PC-9 (cell line): ENCODE results near the gene GAK.

Experiments used
- EZH2 ChIP-seq: fragments of 200-600 bp; sonication (generic); IDR thresholded peaks from 2 replicates; pipeline ENCODE4 v1.8.0; 2017; ENCODE audit warnings: antibody characterized with exemption, low read depth
- TF ChIP-seq, protein P1 (sequence below): fragments of 200-600 bp; sonication (generic); conservative IDR thresholded peaks from 2 replicates; pipeline ENCODE4 v1.6.1; 2017; ENCODE audit warnings: mixed run types, antibody characterized with exemption, mild to moderate bottlenecking, moderate library complexity

DNA sequence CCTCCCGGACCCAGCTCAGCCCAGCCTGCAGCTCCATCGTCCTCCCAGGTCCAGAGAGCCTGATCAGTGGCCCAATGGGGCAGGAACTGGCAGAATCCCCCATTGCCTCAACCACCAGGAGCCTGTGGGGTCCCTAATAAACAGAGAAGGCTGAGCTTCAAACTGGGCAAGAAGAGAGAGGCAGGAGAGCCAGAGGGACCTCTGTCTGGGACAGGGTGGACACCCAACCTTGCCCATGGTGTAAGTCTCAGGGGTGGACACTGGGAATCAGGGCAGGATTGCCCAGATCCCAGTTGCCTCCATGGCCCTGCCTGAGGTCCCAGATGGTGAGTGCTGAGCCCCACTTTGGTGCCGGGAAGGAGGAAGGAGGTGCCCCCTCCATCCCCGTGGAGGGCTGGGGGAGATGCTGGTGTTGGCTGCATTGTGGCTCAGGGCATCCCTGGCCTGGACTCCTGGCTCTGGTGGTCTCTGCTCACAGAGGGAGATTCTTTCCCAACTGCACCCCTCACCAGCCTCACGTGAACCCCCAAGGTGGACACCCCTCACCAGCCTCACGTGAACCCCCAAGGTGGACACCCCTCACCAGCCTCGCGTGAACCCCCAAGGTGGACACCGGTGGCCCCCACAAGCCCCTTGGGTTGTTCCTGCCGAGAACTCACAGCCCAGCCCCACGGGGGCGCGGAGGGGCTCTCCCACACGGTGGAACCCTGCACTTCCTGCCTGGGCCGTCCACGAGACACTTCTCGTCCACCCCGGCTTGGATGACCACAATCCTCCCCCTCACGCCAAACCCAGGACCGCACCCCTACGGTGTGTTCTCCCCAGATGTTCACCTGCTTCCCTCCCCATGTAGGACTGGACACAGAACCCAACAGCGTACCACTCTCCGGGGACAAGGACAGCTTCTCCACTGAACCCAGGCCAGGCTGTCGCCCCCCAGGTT lies 111.6 kb downstream of the GAK start:
- TF ChIP-seq EZH2: no peak
- TF ChIP-seq, protein P1, sequence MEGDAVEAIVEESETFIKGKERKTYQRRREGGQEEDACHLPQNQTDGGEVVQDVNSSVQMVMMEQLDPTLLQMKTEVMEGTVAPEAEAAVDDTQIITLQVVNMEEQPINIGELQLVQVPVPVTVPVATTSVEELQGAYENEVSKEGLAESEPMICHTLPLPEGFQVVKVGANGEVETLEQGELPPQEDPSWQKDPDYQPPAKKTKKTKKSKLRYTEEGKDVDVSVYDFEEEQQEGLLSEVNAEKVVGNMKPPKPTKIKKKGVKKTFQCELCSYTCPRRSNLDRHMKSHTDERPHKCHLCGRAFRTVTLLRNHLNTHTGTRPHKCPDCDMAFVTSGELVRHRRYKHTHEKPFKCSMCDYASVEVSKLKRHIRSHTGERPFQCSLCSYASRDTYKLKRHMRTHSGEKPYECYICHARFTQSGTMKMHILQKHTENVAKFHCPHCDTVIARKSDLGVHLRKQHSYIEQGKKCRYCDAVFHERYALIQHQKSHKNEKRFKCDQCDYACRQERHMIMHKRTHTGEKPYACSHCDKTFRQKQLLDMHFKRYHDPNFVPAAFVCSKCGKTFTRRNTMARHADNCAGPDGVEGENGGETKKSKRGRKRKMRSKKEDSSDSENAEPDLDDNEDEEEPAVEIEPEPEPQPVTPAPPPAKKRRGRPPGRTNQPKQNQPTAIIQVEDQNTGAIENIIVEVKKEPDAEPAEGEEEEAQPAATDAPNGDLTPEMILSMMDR: no peak
